ENCODE measurements around the gene CPLX3. TPM values are rescaled to one million over a fixed set of nuclear protein-coding genes. Genes with fewer than 3 reads are reported as not detected.
A peak's percentile ranks its signal among the peaks of the same experiment; 100 is the strongest.

Gene CPLX3
- total and polyA plus RNA-seq, 10 of the 15 experiments (the other 5 are each of a cell fraction or from before 2014, with no cell fraction given): 0.02 to 0.04 TPM; not detected in 8

GRCh38 chr15:74777769-74778598 lies 48.4 kb upstream of the CPLX3 start:
- Histone ChIP-seq H2AFZ (ENCODE audit: control insufficient read depth, low read depth, low read length) (no peak overlapping the region), H3K9me3 (replicated peaks; ENCODE audit: control insufficient read depth, insufficient read depth, low read length) (no peaks in the 10 kb centered on the region), H3K4me3 (peak overlapping the region; percentile 14; the same call in 1 of the 2 replicates), H3K27ac (ENCODE audit: control insufficient read depth, insufficient read depth) (peak overlapping the region; percentile 96), H3K27me3 (replicated peaks in 1 of 2; ENCODE audit: control insufficient read depth in 2 of 2, insufficient read depth in 2 of 2, low read length in 1 of 2) (no peaks in the 10 kb centered on the region), H3K9ac (ENCODE audit: control insufficient read depth, insufficient read depth, low read length) (peak overlapping the region; percentile 72), H3K79me2 (ENCODE audit: control insufficient read depth, insufficient read depth, low read length) (peaks cover 31% of the 10 kb centered on the region), H3K4me1 (ENCODE audit: control insufficient read depth, insufficient read depth, low read length) (peaks cover 83% of the 10 kb centered on the region), H3K4me2 (ENCODE audit: control insufficient read depth, insufficient read depth) (peak overlapping the region; percentile 43), H4K20me1 (ENCODE audit: control insufficient read depth, insufficient read depth) (no peaks in the 10 kb centered on the region), H3K36me3 (ENCODE audit: control insufficient read depth in 2 of 2, insufficient read depth in 2 of 2, low read length in 1 of 2) (no peaks in the 10 kb centered on the region)
- in situ Hi-C loops (cut with MboI): no loop called here
- ATAC-seq (peak; percentile 15), FAIRE-seq (no peak), DNase-seq (ENCODE audit: low read depth, low spot score) (no peak)
- ChIA-PET SMC1A (ENCODE audit: uncharacterized antibody, unreplicated experiment) (interaction anchor here (1.0 to 17.6 kb wide), 10 partner anchors 6 to 396 kb away, joined by 3 to 811 read pairs (median 4); partner anchors contain the start of gene SCAMP2), RAD21 (ENCODE audit: unreplicated experiment) (interaction anchor here (0.6 to 25.2 kb wide), 13 partner anchors 9 to 393 kb away, joined by 3 to 1186 read pairs (median 4); partner anchors contain the start of genes ARID3B and CSK), CTCF (interaction anchor here (0.9 to 25.9 kb wide), 10 partner anchors 2 to 393 kb away, joined by 3 to 1288 read pairs (median 5); partner anchors contain the start of genes CSK and ULK3), POLR2A (interaction anchor here (0.5 to 17.5 kb wide), 16 partner anchors 11 to 870 kb away, joined by 3 to 602 read pairs (median 4); partner anchors contain the start of genes ARID3B, CLK3, COX5A and CSK)
- WGBS (ENCODE audit: insufficient coverage, insufficient replicate concordance, low lambda C conversion rate, missing lambda C conversion rate): 23% methylated on average over 6 of the region's 6 CpGs
- TF ChIP-seq EED (IDR thresholded peaks at IDR 0.05; ENCODE audit: low read depth) (peak; percentile 43), IKZF1 (conservative IDR thresholded peaks at IDR 0.05) (peak; percentile 12; the same call in 1 of the 2 replicates), POLR2AphosphoS5 (IDR thresholded peaks at IDR 0.05; ENCODE audit: low read length) (0 out of 2 replicates have a peak, but pooled peaks have one; percentile 27), NR2C1 (IDR thresholded peaks at IDR 0.05) (peak; percentile 89), HDGF (IDR thresholded peaks at IDR 0.05) (peak; percentile 28; the same call in 1 of the 2 replicates), RCOR1 (conservative IDR thresholded peaks at IDR 0.05; ENCODE audit: low read depth, low read length) (no peak), ZNF384 (IDR thresholded peaks at IDR 0.05; ENCODE audit: borderline replicate concordance, low read depth, low read length) (peak; percentile 43; the same call in 1 of the 2 replicates), NBN (IDR thresholded peaks at IDR 0.05) (no peak), HCFC1 (IDR thresholded peaks at IDR 0.05; ENCODE audit: low read length) (no peak), MEF2B (IDR thresholded peaks at IDR 0.05; ENCODE audit: partially characterized antibody, poor library complexity, severe bottlenecking) (peak; percentile 88), NR2F1 (conservative IDR thresholded peaks at IDR 0.05) (peak; percentile 97), ZNF687 (IDR thresholded peaks at IDR 0.05) (peak; percentile 31; the same call in 1 of the 2 replicates), ZBTB4 (CRISPR knock-in tag; IDR thresholded peaks at IDR 0.05) (no peak), NR2C2 (IDR thresholded peaks at IDR 0.05; ENCODE audit: borderline replicate concordance, control insufficient read depth, insufficient read length, low read depth) (peak; percentile 49)
- TSS peak; percentile 57 for BruUV-seq (replicated peaks)
- intact Hi-C loops (cut with micrococcal nuclease; ENCODE audit: unreplicated experiment): loop anchor here (1.0 kb wide), 1 partner anchor 9 kb away; no protein-coding TSS in a partner anchor

Data from GM12878 (cell line).